GM19438 (cell line): ENCODE data around the gene ZDHHC11.
"Not testable (repeated sequence)": the region's sequence is repeated elsewhere in the genome, so short reads cannot be mapped to it uniquely, and the experiment has no call there.

Source experiments
- ATAC-seq: cut with Tn5 transposase; IDR thresholded peaks from one replicate; pipeline ENCODE4 v1.9.1; 2021; ENCODE audit warnings: low read depth; ENCODE audit not compliant: unreplicated experiment

ZDHHC11 gene

DNA sequence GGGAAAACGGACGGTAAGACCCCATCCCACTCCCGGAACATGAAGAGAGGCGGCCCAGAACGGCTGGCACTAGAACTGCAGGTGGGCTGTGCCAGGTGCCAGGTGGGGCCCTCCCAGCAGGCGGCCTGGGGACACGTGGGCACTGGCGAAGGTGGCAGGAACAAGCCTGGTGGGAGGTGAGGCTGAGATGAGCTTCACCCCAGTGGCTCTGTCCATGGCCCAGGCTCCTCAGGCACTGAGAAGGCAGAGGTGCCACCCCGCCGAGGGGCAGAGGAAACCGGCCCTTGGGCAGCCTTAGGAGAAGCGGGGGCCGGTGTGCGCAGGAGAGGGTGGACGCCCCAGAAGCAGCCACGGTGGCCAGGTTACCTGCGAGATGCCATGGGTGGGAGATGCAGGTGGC, 70.2 kb downstream of the ZDHHC11 start:
- not testable (repeated sequence) for ATAC-seq

DNA sequence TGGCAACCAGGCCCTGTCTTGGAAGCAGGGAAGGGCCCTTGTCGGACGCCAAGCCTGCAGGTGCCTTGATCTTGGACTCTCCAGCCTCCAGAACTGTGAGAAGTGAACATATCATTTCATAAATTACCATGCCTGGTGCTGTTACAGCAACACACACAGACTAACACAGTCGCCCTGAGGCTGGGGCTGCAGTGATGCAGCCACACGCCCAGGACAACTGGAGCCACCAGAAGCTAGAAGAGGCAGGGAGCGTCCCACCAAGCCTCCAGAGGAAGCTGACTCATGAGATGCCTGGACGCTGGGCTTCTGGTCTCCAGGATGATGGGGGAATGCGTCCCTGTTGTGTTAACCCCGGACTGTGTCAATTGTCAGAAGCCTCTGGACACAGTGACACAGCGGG, 71.8 kb downstream of the ZDHHC11 start:
- not testable (repeated sequence) for ATAC-seq

DNA sequence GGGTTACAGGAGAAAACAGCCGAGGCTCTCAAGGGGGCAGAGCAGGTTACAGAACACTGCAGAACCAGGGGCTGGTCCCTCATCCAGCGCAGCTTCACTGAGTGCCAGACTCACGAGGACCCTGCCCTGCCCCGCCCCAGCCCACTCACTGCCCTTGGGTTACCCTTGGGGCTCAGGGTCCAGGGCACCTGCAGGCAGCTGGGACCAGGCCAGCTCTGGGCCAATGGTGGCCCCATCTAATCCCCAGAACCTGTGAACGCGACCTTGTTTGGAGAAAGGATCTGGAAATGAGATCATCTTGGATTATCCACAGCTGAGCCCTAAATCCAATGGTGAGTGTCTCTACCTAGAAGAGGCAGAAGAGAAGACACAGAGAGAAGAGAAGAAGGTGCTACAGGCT, 72.4 kb downstream of the ZDHHC11 start:
- not testable (repeated sequence) for ATAC-seq

DNA sequence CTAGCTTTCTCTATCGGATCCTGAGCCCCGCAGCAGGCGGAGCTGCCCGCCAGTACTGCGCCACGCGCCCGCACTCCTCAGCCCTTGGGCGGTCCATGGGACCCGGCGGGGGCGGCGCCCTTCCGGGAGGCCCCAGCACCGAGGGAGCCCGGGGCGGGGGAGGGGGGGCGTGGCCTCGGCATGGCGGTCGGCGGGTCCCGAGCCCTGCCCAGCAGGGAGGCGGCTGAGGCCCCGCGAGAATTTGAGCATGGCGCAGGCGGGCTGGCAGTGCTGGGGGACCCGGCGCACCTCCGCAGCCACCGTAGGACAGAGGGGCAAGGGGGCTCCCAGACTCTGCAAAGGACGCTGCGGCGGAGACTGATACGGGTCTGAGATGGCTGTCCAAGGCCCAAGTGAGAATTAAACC, 73.0 kb downstream of the ZDHHC11 start:
- no peak for ATAC-seq

GRCh38 chr5:776862-777711, 73.7 kb downstream of the ZDHHC11 start:
- no peak for ATAC-seq

DNA sequence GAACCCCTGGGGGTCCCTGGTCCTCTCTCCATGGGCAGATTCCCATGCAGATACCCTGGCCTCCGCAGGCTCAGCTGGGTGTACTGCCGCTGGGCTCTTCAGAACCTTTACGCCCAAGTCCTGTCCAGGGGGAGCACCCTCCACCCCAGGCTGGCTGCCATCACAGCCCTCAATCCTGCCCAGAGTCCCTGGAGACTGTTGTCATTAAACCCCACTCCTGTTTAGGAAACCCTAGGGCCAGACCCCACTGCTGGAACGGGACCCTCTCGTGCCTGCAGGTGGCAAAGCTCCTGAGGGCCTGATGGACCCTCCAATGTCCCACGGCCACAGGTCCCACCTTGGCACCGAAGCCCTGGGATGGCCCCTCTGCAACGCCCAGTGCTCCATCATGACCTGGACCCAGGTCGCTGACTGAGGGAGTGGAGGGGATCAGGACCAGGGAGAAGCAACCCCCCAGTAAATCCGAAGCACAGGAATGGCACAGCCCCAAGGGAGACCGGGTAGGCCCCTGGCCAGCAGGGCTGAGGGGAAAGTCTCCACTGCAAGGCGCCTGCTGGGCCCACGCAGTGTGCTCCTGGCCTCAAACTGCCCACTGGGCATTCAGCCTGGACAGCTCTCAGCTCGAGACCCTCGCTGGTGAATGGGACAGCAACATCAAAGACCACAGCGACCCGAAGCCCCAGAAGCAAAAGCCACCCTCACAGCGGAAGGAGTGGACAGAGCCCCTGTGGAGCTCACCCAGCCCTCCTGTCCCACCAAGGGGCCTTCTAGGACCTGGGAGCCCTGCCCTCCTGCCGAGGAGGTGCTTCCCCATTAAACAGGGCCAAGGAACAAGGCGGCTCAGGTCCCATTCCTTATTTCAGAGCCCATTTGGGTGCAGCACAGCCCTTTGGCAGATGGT, 74.6 kb downstream of the ZDHHC11 start:
- no peak for ATAC-seq

- not testable (repeated sequence) for ATAC-seq
These were observed 75.2 kb downstream of the ZDHHC11 start for GRCh38 chr5:775595-775960.

- not testable (repeated sequence) for ATAC-seq
These were observed 75.8 kb downstream of the ZDHHC11 start for GRCh38 chr5:774854-775505.

DNA sequence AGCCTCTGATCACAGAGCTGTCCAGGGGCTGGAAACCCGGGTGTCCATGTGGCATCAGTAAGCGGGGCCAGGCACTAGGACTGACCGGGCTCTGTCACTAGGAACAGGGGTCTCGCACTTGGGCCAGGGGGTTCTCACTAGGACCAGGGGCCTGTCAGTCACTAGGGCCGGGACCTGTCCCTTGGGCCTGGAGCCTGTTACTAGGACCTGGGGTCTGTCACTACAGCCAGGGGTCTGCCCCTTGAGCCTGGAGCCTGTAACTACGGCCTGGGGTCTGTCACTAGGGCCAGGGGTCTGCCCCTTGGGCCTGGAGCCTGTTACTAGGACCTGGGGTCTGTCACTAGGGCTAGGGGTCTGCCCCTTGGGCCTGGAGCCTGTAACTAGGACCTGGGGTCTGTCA, 76.5 kb downstream of the ZDHHC11 start:
- ATAC-seq: not testable (repeated sequence)

DNA sequence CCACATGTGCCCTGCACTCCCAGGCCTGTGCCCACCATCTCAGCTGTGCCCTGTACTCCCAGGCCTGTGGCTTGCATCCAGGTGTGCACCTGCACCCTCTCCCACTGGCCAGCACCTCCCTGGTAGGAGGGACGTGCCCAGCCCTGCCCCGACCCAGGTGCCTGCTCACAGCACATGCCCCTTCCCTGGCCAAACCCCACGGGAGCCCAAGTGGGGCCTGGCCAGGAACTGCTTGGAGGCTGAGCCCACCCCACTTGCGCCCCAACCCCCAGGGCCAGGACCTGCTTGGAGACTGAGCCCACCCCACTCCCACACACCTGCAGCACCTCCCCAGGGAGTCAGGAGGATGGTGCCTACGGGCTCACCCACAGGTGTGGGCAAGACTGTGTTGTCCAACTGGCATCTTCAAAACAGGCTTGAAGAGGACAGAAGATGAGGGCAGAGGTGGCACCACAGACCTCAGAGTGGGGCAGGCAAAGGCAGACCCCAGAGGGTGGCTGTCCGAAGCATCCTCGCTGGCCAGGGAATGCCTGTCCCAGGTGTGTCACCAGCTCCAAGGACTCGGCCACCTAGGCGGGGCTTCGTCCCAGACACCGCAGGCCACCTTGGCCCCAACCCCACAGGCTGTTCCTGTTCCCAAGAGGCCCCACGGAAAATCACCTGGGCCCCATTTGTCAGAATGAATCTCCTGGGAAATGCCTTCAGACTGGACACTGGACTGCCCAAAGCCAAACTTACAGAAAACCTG, 77.1 kb downstream of the ZDHHC11 start:
- no peak for ATAC-seq

DNA sequence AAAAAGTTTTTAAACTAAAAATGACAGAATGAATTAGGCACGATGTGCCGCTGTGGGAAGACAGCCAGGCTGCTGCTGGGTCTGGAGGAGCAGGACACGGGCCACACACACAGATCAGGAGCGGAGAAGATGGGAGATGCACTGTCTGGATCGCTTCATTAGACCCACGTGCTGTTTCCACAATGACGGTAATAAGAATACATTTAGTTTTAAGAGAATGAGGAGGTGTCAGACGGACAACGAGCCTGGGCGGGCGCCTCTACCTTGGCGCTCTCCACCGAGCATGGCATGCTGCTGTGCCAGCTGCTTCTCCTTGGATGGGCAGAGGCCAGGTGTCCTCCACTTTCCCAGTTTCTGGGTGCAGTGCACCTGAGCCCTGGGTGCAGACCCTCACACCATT, 77.9 kb downstream of the ZDHHC11 start:
- not testable (repeated sequence) for ATAC-seq

DNA sequence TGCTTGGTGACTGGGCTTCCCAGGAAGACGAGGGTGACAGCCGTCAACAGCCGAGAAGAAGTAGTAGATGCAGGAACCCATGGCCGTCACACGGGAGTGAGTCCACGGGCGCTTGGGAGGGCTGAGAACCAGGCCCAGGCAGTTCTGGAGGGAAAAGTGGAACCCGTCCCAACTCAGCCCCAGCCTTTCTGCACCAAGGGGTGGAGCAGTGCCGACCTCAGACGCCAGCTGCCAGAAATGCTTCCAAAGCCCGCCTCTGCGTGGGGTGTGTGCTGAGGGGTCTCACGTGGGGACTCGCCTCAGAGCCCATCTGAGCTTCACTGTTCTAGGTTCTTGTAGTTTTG, 78.3 kb downstream of the ZDHHC11 start:
- not testable (repeated sequence) for ATAC-seq

GRCh38 chr5:771841-772546, 78.8 kb downstream of the ZDHHC11 start:
- ATAC-seq: not testable (repeated sequence)

- ATAC-seq: not testable (repeated sequence)
These were observed 79.6 kb downstream of the ZDHHC11 start for GRCh38 chr5:771087-771781.

GRCh38 chr5:770585-770984, 80.2 kb downstream of the ZDHHC11 start:
- ATAC-seq: not testable (repeated sequence)

GRCh38 chr5:769485-770145, 81.2 kb downstream of the ZDHHC11 start:
- ATAC-seq: not testable (repeated sequence)

DNA sequence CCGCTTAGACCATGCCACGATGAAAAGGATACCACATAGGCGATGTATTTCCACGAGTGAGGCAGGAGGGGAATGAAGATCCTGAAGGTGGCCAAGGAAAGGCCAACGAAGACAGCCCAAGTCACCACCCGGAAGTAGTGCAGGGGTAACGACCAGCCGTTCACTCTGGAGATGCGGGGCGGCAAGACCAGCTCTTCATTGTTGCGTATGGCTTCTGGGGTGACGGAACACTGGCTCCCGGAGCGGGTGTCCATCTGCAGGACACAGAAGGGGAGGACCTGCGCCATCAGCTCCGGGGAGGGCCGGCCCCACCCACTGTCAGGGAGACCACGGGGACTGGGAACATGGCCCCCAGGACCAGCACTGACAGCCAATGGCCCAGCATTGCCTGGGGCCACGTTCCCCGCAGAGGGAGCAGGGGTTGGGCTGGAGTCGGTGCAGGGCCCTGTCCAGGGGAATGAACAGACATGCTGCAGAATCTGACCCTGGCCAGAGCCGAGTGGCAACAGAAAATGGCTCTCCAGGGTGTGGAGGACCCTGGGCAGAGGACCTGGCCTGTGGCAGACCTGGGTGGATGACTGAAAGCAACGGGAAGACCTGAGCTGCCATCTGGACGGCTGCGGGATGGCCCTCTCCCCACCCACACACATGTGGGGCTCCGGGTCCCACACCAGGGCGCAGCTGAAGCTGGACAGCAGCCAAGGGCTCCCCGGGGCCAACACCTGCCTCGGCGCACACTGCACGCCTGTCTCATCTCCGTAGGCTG, 83.9 kb downstream of the ZDHHC11 start:
- no peak for ATAC-seq
